GM19351 (cell line): ENCODE data around the gene DYRK1B.
"Not testable (repeated sequence)": the region's sequence is repeated elsewhere in the genome, so short reads cannot be mapped to it uniquely, and the experiment has no call there.

Experiments
- ATAC-seq: cut with Tn5 transposase; IDR thresholded peaks from one replicate; pipeline ENCODE4 v1.9.1; 2021; ENCODE audit warnings: mild to moderate bottlenecking, moderate library complexity; ENCODE audit not compliant: unreplicated experiment

The DYRK1B gene

DNA sequence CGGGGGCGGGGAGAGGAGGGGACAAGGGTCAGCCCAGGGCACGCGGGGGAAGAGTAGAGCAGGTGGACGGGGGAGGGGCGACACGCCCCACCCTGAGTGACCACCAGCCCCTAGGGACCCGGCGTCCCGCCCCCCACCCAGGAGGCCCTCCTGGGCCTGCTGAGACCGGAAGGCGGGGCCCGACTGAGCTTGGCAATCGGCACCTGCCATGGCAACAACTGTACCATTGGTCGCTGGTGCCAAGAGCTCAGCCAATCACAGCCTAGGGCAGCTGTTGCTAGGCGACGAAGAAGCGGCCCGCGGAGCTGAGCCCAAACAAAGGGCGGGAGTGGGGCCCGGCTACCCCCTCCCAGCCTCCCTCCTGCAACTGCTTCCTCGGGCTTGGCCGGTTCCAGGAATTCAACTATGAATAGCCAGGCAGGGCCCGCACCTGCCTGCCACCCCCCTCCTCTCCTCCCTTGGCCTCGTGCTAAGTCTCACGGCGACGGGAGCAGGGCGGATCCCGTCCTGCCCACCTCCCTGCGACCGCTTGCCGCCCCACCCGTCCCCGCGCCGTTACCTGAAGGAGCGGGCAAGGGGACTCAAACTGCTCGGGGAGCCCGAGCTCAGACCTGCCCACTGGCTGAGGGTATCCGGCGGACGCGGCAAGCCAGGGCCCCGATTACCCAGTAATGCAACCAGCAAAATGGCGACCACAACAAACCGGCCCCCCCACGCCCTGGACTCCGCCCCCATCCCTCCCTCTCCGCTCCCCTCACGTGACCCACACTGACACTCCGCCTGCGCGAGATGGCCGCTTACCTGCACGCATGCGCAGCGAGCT lies at the start of gene DYRK1B:
DYRK1B (minus strand) TSS at position 699 of the 823 bp plus-strand sequence. CDS start 2,295 bp downstream, outside the sequence.
- ATAC-seq = peak; percentile 91

DNA sequence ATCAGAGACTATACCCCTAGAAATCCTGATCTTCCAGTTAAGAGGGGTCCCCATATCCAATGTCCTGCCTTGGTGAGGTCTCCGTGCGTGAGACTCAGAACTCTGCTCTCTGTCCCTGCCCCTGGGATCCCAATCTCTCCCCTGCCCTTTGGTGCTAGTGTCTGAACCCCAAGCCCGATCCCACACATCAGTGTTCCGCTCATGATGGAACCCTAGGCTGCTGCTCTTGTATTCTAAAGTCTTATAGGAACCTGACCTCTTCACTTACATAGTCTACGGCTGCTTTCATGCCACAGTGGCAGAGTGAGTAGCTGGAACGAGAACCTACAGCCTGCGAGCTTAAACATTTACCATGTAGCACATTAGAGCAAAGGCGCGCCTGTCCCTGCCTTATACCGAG lies 48.7 kb upstream of the DYRK1B start:
- ATAC-seq = not testable (repeated sequence)

DNA sequence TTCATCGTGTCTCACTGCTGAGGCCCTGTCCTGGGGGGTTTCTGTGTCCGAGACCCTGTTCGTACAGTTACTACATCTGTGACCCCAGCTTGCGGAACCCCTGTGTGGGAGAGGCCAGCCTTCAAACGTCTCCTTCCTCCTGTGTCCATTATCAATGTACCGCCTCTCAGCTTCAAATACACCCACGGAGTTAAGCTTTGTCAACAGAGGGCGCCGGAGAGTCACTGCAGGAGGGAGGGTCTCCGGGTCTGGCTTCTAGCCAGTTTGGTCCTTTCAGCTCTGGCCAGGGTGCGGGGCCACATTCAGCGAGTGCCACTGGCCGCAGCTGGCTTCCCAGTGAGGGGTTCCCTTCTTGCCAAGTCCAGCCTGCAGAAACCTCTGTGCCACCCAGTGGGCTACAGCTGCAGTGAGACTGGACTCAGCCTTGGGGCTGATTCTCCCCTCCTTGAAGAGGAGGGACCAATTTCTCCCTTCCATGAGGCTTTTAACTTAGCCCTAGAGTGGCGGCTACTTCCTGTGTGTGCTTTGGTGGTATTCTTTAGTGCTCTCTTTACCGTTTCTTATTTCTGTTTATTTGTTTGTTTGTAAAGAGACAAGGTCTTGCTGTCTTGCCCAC lies 47.6 kb upstream of the DYRK1B start:
- not testable (repeated sequence) for ATAC-seq

DNA sequence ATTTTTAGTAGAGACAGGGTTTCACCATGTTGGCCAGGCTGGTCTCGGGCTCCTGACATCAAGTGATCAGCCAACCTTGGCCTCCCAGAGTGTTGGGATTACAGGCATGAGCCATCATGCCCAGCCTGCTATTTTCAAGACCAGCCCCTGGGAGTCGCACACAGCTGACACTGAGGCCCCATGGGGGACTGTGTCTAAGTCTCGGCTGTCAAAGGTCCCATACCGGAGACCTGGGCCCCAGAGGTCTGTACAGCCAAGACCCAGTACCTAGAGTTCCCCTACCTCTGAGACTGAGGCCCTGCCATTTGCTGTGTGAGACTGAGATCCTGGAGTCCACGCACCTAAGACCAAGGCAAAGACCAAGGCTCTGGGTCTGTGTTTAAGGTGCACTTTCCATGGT lies 46.3 kb upstream of the DYRK1B start:
- not testable (repeated sequence) for ATAC-seq

DNA sequence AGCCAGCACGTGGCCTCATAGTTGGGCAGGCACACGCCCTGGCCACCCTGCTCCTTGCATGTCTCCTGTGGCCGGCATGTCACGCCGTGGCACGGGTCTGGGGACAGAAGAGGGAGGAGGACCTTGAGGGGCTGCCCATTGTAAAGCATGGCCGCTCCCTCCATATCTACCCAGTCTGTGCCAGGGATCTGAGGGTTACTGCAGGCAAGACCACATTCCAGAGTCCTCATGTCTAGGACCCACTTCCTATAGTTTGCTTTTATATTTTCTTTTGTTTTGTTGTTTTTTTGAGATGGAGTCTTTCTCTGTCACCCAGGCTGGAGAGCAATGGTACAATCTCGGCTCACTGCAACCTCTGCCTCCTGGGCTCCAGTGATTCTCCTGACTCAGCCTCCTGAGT lies 45.8 kb upstream of the DYRK1B start:
- ATAC-seq = not testable (repeated sequence)

DNA sequence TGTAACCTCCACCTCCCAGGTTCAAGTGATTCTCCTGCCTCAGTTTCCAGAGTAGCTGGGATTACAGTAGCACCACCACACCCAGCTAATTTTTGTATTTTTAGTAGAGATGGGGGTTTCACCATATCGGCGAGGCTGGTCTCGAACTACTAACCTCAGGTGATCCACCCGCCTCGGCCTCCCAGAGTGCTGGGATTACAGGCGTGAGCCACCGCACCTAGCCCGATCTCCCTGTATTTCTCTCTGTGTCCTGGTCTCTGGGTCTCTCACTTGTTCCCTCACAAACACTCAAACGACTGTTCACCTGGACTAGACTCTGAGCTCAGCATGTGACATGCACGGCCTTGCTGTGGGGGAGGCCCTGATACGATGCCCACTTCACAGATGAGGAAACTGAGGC lies 44.9 kb upstream of the DYRK1B start:
- not testable (repeated sequence) for ATAC-seq

DNA sequence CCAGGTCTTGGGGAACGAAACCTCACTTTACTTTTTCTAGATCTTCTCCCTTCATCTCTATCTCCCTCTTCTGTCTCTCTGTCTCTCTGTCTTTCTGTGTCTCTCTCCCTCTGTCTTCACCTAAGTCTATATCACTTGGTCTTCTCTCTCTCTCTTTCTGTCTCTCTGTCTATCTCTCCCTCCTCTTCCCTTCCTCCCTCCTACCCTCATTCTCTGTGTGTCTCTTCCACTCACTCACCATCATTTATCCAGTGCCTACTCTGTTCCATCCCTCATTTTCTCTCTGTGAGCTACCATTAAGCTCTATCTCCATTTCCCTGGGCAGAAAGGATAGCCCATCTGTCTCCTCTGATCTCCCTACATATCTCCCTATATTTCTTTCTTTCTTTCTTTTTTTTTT lies 44.4 kb upstream of the DYRK1B start:
- ATAC-seq = no peak

DNA sequence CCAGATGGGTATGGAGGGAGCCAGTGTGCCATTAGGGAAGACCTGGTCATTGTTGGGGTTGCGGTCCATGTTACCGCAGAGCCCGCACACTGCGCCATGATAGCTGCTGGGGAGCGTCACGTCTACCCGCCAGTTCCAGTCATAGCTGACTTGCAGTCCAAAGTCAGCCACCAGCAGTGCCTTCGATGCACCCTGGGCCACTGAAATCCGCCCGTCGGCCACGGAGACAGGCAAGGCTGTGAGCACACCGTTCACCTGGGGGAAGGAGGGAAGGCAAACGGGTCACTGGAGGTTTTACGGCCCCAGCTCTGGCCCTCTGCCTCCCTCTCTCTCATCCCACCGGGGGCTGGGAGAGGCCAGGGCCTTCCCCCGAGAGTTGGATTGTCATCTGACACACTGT lies 44.0 kb upstream of the DYRK1B start:
- ATAC-seq = not testable (repeated sequence)

DNA sequence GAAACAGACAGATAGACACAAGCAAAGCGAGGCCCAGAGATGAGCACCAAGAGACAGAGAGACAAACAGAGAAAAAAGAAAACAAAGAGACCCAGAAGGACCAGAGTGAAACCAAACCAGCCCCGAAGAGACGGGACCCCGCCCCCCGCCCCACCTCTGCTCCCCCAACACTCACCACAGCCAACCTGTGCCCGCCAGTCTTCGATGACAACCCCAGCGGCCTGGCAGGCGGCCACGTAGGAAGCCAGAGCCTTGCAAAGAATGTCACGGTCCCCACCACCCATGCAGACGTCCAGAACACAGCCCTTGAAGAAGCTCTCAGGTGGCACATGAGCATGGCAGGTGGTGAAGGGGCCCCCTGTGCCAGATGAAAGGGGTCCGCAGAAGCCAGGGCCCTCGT lies 43.5 kb upstream of the DYRK1B start:
- ATAC-seq = not testable (repeated sequence)

DNA sequence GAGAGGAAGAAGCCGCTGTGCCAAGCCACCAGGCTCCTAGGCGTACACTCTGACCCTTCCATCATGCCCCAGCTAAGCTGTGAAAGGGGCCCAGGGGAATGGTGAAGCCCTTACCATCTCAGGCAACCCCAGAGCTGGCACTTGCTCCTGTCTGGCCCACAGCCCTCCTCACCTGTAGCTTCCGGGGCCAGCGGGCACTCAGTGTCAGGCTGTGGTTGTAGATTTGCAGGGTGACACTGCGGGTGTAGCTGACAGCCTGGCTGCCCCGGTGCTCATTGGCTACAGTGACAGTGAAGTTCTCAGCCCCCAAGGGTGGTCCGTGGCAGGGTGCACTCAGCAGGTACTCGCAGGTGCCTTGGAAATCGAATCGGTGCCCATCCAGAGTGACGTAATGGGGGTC lies 42.5 kb upstream of the DYRK1B start:
- ATAC-seq = not testable (repeated sequence)

DNA sequence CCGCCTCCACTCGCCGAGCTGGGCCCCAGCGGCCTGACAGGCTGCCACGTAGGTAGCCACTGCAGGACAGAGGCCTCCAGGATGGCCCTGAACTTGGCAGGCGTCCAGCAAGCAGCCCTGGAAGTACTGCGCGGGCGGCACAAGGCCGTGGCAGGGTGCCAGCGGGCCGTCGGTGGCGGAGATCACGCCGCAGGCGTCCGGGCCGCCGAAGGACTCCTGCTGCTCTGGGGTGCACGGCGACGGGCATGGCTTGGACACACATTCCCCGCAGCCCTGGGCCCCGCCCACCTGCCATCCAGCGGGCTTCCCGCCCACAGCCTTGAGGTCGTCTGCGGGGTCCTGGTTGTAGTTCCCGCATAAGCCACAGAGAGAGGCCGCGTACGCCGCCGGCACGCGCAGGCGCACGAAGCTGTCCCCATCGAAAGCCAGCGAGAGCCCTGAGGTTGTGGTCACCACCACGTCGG lies 41.5 kb upstream of the DYRK1B start:
- not testable (repeated sequence) for ATAC-seq

DNA sequence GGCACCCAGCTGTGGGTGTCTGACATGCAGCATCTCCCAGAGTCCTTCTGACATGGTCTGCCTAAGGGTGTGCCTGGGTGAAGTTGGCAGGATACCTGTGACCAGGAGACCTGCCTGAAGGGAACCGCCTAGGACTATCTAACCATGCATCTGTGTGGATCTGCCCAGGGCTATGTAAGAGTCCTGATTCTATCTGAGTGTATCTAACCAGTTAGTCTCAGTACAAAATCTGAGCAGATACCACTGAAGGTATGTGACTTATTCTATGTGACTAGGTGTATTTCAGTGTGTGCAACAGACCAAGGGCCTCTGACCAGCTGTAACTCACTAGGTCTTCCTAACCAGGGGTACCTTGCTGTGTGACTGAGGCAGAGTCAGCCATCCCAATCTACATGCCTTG lies 40.4 kb upstream of the DYRK1B start:
- ATAC-seq = no peak

DNA sequence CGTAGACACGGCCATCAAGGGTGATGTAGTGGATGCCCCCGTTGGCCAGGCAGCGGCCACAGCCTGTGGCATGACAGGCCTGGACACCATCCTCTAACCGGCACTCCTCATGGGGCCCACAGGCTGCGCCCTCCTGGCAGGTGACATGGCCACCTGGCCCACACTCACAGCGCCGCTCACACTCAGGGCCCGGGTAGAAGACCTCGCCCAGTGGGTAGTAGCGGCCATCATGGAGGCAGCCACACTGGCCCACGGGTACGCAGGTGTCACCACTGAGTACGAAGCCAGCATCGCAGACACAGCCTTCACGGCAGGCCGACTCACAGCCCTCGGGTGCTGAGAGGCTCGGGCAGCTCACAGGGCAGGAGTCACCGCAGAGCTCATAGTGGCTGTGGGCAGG lies 39.4 kb upstream of the DYRK1B start:
- ATAC-seq = no peak

DNA sequence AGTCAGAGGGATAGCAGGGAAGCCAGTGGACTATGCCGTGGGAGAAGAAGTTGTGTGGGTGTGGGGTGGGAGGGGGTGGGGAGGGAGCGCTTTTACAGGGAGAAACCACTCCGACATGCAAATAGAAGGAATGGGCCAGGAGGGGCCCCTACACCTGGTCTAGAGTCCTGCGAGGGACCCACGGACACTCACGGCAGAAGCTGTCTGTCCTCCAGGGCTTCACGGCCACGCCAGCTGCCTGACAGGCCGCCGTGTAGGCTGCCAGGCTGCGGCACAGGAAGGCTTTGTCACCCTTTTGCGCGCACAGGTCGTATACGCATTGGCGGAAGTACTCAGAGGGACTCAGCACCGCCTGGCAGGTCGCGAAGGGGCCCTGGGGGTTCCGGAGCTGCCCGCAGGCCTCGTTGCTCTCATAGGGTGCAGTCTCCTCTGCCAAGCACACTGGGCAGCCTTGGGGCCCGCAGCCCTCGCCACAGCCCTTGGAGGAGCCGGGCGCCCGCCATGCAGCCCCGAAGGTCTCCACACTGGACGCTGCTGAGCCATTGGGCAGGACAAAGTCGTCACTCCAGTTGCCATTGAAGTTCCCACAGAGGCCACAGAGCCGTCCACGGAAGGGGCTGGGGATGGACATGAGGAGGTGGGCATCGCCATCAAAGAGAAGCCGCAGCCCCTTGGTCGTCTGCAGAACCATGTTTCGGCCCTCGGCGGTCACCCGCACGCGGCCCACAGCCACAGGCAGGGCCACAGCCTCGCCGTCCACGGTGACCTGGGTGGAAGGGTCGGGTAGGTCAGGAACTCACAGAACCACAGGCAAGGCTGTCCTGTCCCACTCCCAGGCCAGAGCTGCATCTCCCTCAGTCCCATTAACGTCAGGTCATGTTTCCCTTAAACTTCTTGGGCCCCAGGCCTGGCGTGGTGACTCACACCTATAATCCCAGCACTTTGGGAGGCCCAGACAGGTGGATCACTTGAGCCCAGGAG lies 38.2 kb upstream of the DYRK1B start:
- no peak for ATAC-seq

DNA sequence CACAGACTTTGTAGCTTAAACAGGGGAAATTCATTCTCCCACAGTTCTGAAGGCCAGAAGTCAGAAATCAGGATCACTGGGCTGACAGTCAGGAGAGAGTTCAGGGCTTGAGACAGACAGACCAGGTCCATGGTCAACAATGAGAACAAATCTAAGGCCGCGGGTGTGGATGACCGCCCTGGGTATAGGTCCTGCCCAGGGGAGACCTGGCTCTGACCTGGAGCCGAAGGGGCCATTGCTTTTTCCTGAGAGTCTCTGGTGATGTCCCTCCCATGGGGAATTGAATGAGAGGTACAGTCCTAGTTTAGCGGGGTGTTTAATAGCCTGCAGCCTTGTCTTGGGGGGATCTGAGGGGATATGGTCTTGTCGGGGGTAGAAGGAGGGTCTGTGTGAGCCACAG lies 37.4 kb upstream of the DYRK1B start:
- ATAC-seq = no peak

DNA sequence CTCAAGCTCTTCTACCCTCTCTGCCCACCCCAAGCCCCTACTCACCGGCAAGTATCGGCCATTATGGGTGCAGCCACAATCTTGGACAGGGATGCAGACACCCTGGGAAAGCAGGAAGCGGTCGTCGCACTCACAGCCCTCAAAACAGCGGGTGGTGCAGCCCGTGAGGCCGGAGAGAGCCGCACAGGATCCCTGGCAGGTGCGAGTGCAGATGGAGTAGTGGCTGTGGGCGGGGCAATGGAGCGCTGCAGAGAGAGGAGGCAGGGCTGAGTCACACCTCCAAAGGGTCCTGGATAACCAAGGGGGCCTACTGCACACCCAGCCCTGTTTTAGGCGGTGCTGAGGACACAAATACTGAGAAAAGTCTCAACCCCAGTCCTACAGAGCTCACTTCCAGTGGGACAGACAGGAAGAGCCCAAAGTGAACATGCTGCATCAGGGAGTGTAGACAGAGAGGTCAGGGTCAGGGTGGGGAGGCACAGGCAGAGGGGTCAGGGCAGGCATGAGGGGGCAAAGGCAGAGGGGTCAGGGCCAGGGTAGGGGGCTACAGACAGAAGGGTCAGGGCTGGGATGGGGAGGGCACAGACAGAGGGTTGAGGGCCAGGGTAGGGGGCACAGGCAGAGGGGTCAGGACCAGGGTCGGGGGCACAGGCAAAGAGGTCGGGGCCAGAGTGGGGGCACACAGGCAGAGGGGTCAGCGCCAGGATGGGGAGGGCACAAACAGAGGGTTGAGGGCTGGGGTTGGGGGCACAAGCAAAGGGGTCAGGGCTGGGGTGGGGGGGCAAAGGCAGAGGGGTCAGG lies 36.4 kb upstream of the DYRK1B start:
- no peak for ATAC-seq

DNA sequence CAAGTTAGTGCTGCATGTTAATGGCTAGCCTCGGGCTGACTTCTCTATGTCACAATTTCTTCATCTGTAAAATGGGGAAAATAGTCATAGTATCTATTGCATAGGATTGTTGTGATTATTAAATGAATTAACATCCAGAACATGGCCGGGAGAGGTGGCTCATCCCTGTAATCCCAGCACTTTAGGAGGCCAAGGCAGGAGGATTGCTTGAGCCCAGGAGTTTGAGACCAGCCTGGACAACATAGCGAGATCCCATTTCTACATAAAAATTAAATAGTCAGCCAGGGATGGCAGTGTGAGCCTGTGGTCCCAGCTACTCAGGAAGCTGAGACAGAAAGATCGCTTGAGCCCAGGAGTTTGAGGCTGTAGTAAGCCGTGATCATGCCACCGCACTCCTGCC lies 34.0 kb upstream of the DYRK1B start:
- no peak for ATAC-seq

DNA sequence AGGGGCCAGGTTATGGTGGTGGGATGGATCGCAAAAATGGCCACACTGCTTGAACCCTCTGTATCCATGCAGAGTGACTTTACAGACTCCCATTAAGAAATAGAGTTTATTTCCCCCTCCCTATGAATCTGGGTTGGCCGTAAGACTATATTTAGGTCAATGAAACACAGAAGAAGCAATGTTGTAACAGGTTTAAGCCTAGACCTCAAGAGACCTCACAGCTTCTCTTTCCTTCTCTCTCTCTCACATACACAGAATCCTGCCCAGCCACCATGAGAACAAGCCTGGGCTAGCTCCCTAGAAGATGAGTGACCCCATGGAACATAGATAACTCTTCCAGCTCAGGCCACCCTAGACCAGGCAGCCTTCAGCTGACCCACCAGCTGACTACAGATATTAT lies 33.2 kb upstream of the DYRK1B start:
- no peak for ATAC-seq

DNA sequence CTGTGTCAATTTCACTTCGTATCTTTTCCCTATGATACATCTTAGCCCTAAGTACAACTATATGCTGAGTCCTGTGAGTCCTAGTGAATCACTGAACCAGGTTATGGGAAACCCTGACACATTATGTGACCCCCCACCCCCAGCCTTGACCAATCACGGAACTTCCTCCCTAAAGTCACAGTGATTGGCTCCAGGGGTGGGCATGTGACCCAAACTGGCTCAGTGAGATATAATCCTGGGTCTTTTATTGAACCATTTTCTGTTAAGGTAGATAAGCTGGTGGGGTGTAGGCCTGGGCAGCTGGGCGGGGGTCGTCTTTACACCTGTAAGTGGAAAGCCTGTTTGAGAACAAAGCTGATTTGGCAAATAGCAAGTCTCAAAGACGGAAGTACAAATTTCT lies 32.0 kb upstream of the DYRK1B start:
- ATAC-seq = no peak

DNA sequence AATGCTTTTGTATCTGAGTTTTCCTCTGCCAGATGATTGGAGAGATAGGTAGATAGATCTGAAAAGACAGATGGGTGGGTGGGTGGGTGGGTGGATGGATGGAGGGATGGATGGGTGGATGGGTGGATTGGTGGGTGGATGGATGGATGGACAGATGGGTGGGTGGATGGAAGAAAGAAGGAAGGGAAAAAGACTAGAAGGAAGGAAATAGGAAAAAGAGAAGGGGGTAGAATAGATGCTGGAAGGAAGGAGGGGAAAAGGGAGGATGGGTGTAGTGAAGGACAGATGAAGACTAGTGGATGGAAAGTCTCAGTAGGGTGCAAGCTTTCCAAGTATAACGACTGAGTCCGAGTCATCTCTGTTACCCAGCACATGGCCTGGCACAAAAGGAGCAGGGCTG lies 31.2 kb upstream of the DYRK1B start:
- no peak for ATAC-seq
